ENCODE measurements around the gene PCID2. TPM values are rescaled to one million over a fixed set of nuclear protein-coding genes. Genes with fewer than 3 reads are reported as not detected.

Gene PCID2
- polyA plus RNA-seq, 1 of the 3 experiments (the other 2 are of a cell fraction): 69.8 TPM

- no peak for DNase-seq
- WGBS (ENCODE audit: low lambda C conversion rate): 89% methylated on average over 27 of the region's 27 CpGs
- ChIA-PET POLR2A (no interaction called here), CTCF (no interaction called here)
- no peaks in the 10 kb centered on the region for H3K27me3 ChIP-seq (ENCODE audit: insufficient read depth)
- no peaks in the 10 kb centered on the region for H4K20me1 ChIP-seq (ENCODE audit: insufficient read depth)
- H3K4me2 ChIP-seq: no peak overlapping the region
- no peaks in the 10 kb centered on the region for H3K9me2 ChIP-seq
- no peaks in the 10 kb centered on the region for H3F3A ChIP-seq (replicated peaks; ENCODE audit: insufficient read depth)
- no peak overlapping the region for H2AFZ ChIP-seq (ENCODE audit: low read depth)
- H3K27ac ChIP-seq (ENCODE audit: low read depth in 2 of 2, low read length in 1 of 2): no peak overlapping the region
- TF ChIP-seq EP300 (IDR thresholded peaks at IDR 0.05; ENCODE audit: borderline replicate concordance in 1 of 2, low read depth in 1 of 2, low read length in 1 of 2) (no peak), YY1 (IDR thresholded peaks at IDR 0.05; ENCODE audit: low read depth) (no peak), NRF1 (IDR thresholded peaks at IDR 0.05; ENCODE audit: low read depth, low read length) (no peak), RFX5 (IDR thresholded peaks at IDR 0.05; ENCODE audit: low read length) (no peak), MXI1 (IDR thresholded peaks at IDR 0.05; ENCODE audit: low read depth, low read length) (no peak), GATA2 (CRISPR knock-in tag; IDR thresholded peaks at IDR 0.05) (no peak), REST (IDR thresholded peaks at IDR 0.05; ENCODE audit: low read depth, low read length) (no peak), MAX (IDR thresholded peaks at IDR 0.05; ENCODE audit: low read depth) (no peak), NFIC (IDR thresholded peaks at IDR 0.05; ENCODE audit: borderline replicate concordance) (no peak), CHD2 (IDR thresholded peaks at IDR 0.05; ENCODE audit: low read length, partially characterized antibody) (no peak), RXRA (IDR thresholded peaks at IDR 0.05; ENCODE audit: borderline replicate concordance, low read depth) (no peak), FOXJ3 (CRISPR knock-in tag; IDR thresholded peaks at IDR 0.05) (no peak), TCF12 (IDR thresholded peaks at IDR 0.05) (no peak), SIN3A (IDR thresholded peaks at IDR 0.05; ENCODE audit: borderline replicate concordance, low read depth, low read length) (no peak), POLR2AphosphoS5 (IDR thresholded peaks at IDR 0.05; ENCODE audit: low read depth, low read length) (no peak)
- TF ChIP-seq, protein P1, sequence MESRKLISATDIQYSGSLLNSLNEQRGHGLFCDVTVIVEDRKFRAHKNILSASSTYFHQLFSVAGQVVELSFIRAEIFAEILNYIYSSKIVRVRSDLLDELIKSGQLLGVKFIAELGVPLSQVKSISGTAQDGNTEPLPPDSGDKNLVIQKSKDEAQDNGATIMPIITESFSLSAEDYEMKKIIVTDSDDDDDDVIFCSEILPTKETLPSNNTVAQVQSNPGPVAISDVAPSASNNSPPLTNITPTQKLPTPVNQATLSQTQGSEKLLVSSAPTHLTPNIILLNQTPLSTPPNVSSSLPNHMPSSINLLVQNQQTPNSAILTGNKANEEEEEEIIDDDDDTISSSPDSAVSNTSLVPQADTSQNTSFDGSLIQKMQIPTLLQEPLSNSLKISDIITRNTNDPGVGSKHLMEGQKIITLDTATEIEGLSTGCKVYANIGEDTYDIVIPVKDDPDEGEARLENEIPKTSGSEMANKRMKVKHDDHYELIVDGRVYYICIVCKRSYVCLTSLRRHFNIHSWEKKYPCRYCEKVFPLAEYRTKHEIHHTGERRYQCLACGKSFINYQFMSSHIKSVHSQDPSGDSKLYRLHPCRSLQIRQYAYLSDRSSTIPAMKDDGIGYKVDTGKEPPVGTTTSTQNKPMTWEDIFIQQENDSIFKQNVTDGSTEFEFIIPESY (IDR thresholded peaks at IDR 0.05; ENCODE audit: borderline replicate concordance, low read depth): no peak
- TF ChIP-seq, protein P2, sequence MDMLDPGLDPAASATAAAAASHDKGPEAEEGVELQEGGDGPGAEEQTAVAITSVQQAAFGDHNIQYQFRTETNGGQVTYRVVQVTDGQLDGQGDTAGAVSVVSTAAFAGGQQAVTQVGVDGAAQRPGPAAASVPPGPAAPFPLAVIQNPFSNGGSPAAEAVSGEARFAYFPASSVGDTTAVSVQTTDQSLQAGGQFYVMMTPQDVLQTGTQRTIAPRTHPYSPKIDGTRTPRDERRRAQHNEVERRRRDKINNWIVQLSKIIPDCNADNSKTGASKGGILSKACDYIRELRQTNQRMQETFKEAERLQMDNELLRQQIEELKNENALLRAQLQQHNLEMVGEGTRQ (IDR thresholded peaks at IDR 0.05; ENCODE audit: borderline replicate concordance, low read depth, low read length): no peak
- TF ChIP-seq, protein P3, sequence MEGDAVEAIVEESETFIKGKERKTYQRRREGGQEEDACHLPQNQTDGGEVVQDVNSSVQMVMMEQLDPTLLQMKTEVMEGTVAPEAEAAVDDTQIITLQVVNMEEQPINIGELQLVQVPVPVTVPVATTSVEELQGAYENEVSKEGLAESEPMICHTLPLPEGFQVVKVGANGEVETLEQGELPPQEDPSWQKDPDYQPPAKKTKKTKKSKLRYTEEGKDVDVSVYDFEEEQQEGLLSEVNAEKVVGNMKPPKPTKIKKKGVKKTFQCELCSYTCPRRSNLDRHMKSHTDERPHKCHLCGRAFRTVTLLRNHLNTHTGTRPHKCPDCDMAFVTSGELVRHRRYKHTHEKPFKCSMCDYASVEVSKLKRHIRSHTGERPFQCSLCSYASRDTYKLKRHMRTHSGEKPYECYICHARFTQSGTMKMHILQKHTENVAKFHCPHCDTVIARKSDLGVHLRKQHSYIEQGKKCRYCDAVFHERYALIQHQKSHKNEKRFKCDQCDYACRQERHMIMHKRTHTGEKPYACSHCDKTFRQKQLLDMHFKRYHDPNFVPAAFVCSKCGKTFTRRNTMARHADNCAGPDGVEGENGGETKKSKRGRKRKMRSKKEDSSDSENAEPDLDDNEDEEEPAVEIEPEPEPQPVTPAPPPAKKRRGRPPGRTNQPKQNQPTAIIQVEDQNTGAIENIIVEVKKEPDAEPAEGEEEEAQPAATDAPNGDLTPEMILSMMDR (IDR thresholded peaks at IDR 0.05): no peak
- H3K36me3 ChIP-seq (replicated peaks in 1 of 2; ENCODE audit: control insufficient read depth in 1 of 2, insufficient read depth in 2 of 2, low read length in 1 of 2): no peaks in the 10 kb centered on the region
- no peaks in the 10 kb centered on the region for H3K4me1 ChIP-seq (ENCODE audit: control insufficient read depth in 1 of 2, insufficient read depth in 2 of 2, low read depth in 1 of 2, low read length in 1 of 2)
- H3K9me3 ChIP-seq: no peaks in the 10 kb centered on the region
- no peak overlapping the region for H3K9ac ChIP-seq
- no peak overlapping the region for H3K4me3 ChIP-seq (ENCODE audit: low read depth in 2 of 2, low read length in 1 of 2)
- H3K79me2 ChIP-seq (ENCODE audit: insufficient read depth): no peaks in the 10 kb centered on the region
Observed at GRCh38 chr13:113129480-113129879, 79.0 kb downstream of the PCID2 start.

Data from SK-N-SH (cell line).